ENCODE measurements around the gene SEC14L5. TPM values are rescaled to one million over a fixed set of nuclear protein-coding genes. Genes with fewer than 3 reads are reported as not detected.

The SEC14L5 gene
- total and polyA plus RNA-seq, 2 of the 4 experiments (the other 2 are of a cell fraction), result 0.07 TPM; not detected in 1

DNA sequence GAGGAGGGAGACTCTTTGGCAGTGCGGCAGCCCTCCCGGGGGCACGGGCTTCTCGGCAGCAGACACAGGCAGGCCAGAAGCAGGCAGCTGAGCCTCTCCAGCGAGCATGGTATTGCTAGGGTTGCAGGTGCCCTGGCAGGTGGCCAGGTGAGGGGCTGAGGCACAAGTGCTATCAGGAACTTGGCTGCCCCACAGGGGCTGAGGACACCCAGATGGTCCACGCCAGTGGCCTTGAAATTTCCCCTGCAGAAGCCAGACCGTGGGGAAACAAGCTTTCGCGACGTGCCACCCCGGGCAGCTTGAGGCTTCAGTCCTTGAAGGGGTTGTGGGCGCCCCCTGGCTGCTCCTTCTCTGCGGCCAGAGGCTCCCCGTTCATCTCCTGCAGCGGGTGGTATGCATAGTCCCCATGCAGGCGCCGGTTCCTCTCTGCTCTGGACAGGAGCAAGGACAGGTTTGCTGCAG is 67.1 kb downstream of the SEC14L5 start:
- Histone ChIP-seq H3K36me3 (ENCODE audit: control insufficient read depth, insufficient read depth, low read length) (0 out of 2 replicates have a peak, but pooled peaks cover 1% of the 10 kb centered on the region), H3K18ac (ENCODE audit: low read depth, low read length) (no peak overlapping the region), H3K9ac (ENCODE audit: low read depth, low read length) (no peak overlapping the region), H2AFZ (replicated peaks; ENCODE audit: low read length, poor library complexity) (no peak overlapping the region), H4K5ac (ENCODE audit: low read depth, low read length) (no peak overlapping the region), H2AK5ac (ENCODE audit: low read depth, low read length) (no peak overlapping the region), H3K23ac (ENCODE audit: low read depth, low read length) (no peak overlapping the region), H4K91ac (ENCODE audit: insufficient read depth, low read depth, low read length) (no peak overlapping the region), H3K79me1 (ENCODE audit: low read depth in 1 of 2, low read length in 2 of 2) (no peaks in the 10 kb centered on the region), H3K27ac (ENCODE audit: insufficient read depth, low read length) (no peak overlapping the region), H2BK120ac (ENCODE audit: low read depth, low read length) (no peak overlapping the region), H3K27me3 (ENCODE audit: control insufficient read depth, insufficient read depth, low read length) (peaks cover 4% of the 10 kb centered on the region; the same call in 1 of the 2 replicates), H2BK5ac (ENCODE audit: low read depth, low read length, poor library complexity, severe bottlenecking) (no peak overlapping the region), H3K4ac (ENCODE audit: low read depth, low read length) (no peak overlapping the region), H3K9me1 (ENCODE audit: insufficient read depth, low read length) (no peaks in the 10 kb centered on the region), H3K4me3 (ENCODE audit: insufficient read depth, low read depth, low read length) (no peak overlapping the region), H3K4me2 (ENCODE audit: low read depth, low read length) (no peak overlapping the region), H2BK15ac (ENCODE audit: low read depth, low read length) (no peak overlapping the region), H4K20me1 (ENCODE audit: insufficient read depth, low read length) (no peaks in the 10 kb centered on the region), H3K4me1 (ENCODE audit: control insufficient read depth, insufficient read depth, low read length) (no peaks in the 10 kb centered on the region), H3K14ac (replicated peaks; ENCODE audit: low read depth, low read length) (no peak overlapping the region), H3K9me3 (ENCODE audit: control insufficient read depth, insufficient read depth, low read length) (no peaks in the 10 kb centered on the region), H2AK9ac (replicated peaks; ENCODE audit: low read depth, low read length, poor library complexity) (no peak overlapping the region), H2BK20ac (ENCODE audit: low read depth, low read length) (no peak overlapping the region), H3K56ac (ENCODE audit: extremely low read depth, insufficient read depth, low read length) (no peak overlapping the region), H4K8ac (ENCODE audit: low read depth in 2 of 2, low read length in 2 of 2) (no peak overlapping the region)
- WGBS, 2 experiments (ENCODE audit: extremely low coverage in 2 of 2, insufficient read length in 1 of 2), result 37% methylated on average over 17 of the region's 17 CpGs; no CpG with 5 or more reads in 1 of the 2 experiments
- no peak for DNase-seq
- BruUV-seq (replicated peaks), result no TSS peak
- peak; percentile 72; the same call in 1 of the 2 replicates for ATAC-seq (ENCODE audit: low read depth)
- ChIA-PET POLR2A (ENCODE audit: unreplicated experiment) (no interaction called here), CTCF (no interaction called here)
- intact Hi-C loops (cut with micrococcal nuclease) (no loop called here), in situ Hi-C loops (cut with MboI; ENCODE audit: low sequenced_read_pairs) (no loop called here), dilution Hi-C loops (cut with HindIII; ENCODE audit: low sequenced_read_pairs, unreplicated experiment) (no loop called here)
- TF ChIP-seq POLR2A (IDR thresholded peaks at IDR 0.05; ENCODE audit: low read depth, low read length), result no peak
- TF ChIP-seq, protein P1, sequence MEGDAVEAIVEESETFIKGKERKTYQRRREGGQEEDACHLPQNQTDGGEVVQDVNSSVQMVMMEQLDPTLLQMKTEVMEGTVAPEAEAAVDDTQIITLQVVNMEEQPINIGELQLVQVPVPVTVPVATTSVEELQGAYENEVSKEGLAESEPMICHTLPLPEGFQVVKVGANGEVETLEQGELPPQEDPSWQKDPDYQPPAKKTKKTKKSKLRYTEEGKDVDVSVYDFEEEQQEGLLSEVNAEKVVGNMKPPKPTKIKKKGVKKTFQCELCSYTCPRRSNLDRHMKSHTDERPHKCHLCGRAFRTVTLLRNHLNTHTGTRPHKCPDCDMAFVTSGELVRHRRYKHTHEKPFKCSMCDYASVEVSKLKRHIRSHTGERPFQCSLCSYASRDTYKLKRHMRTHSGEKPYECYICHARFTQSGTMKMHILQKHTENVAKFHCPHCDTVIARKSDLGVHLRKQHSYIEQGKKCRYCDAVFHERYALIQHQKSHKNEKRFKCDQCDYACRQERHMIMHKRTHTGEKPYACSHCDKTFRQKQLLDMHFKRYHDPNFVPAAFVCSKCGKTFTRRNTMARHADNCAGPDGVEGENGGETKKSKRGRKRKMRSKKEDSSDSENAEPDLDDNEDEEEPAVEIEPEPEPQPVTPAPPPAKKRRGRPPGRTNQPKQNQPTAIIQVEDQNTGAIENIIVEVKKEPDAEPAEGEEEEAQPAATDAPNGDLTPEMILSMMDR (conservative IDR thresholded peaks at IDR 0.05; ENCODE audit: low read depth, low read length), result peak; percentile 22; the same call in 1 of the 2 replicates
